B cell (primary cell): ENCODE results near the gene PGAP6. TPM values are rescaled to one million over a fixed set of nuclear protein-coding genes. Genes with fewer than 3 reads are reported as not detected.
A peak's percentile ranks its signal among the peaks of the same experiment; 100 is the strongest.

Experiments used
- ATAC-seq: fragments of 200-7000 bp; cut with Tn5 transposase; one replicate; pipeline ENCODE4 v1.10.0; 2021; ENCODE audit warnings: low read depth, mild to moderate bottlenecking, moderate number of reproducible peaks, moderate library complexity
- CTCF ChIA-PET: fragments of 350-600 bp; sonication (Branson Sonifier 250); formaldehyde crosslinking; loops from one replicate; lab custom pipeline; 2021; ENCODE audit warnings: antibody characterized with exemption, inconsistent platforms; lab: Charles Lee
- POLR2A ChIA-PET: fragments of 350-600 bp; sonication (Branson Sonifier 250); formaldehyde crosslinking; loops from one replicate; lab custom pipeline; 2021; ENCODE audit warnings: antibody characterized with exemption; lab: Charles Lee
- DNase-seq: peaks from one replicate; pipeline ENCODE4 v3.0.0; 2013
- H2AFZ ChIP-seq: 2 replicates; pipeline ENCODE4 v1.6.1; 2012; ENCODE audit warnings: mild to moderate bottlenecking, low read depth, low read length; ENCODE audit not compliant: insufficient read depth, poor library complexity, severe bottlenecking
- H3K27ac ChIP-seq, 2 donors: 1 replicate in 1 of 2; 2 replicates in 1 of 2; pipeline ENCODE4 v1.5.1; 2012 to 2013; ENCODE audit warnings: low read length in 2 of 2, mild to moderate bottlenecking in 2 of 2, moderate library complexity in 1 of 2
- H3K27me3 ChIP-seq, 4 experiments: fragments of 200-600 bp in 1 of 4; sonication (generic) in 1 of 4; replicated peaks in 1 of 4; 1 replicate in 2 of 4; 2 replicates in 2 of 4; pipeline versions ENCODE4 v1.6.1 to v1.7.0; 2013 to 2016; ENCODE audit warnings: low read length in 3 of 4, mild to moderate bottlenecking in 2 of 4, mixed read lengths in 1 of 4, moderate library complexity in 1 of 4; ENCODE audit not compliant: insufficient read depth in 4 of 4, control insufficient read depth in 3 of 4; ENCODE audit errors: control extremely low read depth in 1 of 4
- H3K36me3 ChIP-seq, 2 experiments: replicated peaks in 1 of 2; 1 replicate in 1 of 2; 2 replicates in 1 of 2; pipeline versions ENCODE4 v1.6.1 to v1.7.1; 2013; ENCODE audit warnings: low read length in 1 of 2; ENCODE audit not compliant: insufficient read depth in 2 of 2, control insufficient read depth in 1 of 2; ENCODE audit errors: control extremely low read depth in 1 of 2, extremely low read depth in 1 of 2
- H3K4me1 ChIP-seq, 2 donors: fragments of 200-600 bp in 1 of 2; sonication (generic) in 1 of 2; 1 replicate in 1 of 2; 2 replicates in 1 of 2; pipeline versions ENCODE4 v1.5.1 to v1.6.1; 2013 to 2017; ENCODE audit warnings: low read length in 2 of 2; ENCODE audit not compliant: control insufficient read depth in 2 of 2, insufficient read depth in 2 of 2
- H3K4me2 ChIP-seq: replicated peaks from 2 replicates; pipeline ENCODE3; 2012; ENCODE audit warnings: mild to moderate bottlenecking, low read depth, low read length; ENCODE audit not compliant: poor library complexity, severe bottlenecking
- H3K4me3 ChIP-seq, 5 experiments: fragments of 200-600 bp in 1 of 5; sonication (generic) in 1 of 5; 1 replicate in 3 of 5; 2 replicates in 2 of 5; pipeline versions ENCODE4 v1.5.1 to v1.7.0; 2011 to 2016; ENCODE audit warnings: low read length in 4 of 5, mild to moderate bottlenecking in 4 of 5, low read depth in 2 of 5, control low read depth in 1 of 5, moderate library complexity in 1 of 5; ENCODE audit not compliant: insufficient read depth in 1 of 5; ENCODE audit errors: control extremely low read depth in 1 of 5, extremely low read depth in 1 of 5
- H3K79me2 ChIP-seq: fragments of 200-600 bp; sonication (generic); one replicate; pipeline ENCODE4 v1.6.0; 2016; ENCODE audit warnings: low read length; ENCODE audit not compliant: control insufficient read depth, insufficient read depth
- H3K9ac ChIP-seq: fragments of 200-600 bp; sonication (generic); 2 replicates; pipeline ENCODE4 v1.6.1; 2017; ENCODE audit warnings: mild to moderate bottlenecking, low read length, moderate library complexity
- H3K9me3 ChIP-seq, 3 donors: one replicate each; pipeline versions ENCODE4 v1.6.1 to v1.7.1; 2013; ENCODE audit warnings: low read length in 2 of 3; ENCODE audit not compliant: control insufficient read depth in 2 of 3, insufficient read depth in 1 of 3; ENCODE audit errors: control extremely low read depth in 1 of 3
- H4K20me1 ChIP-seq: 2 replicates; pipeline ENCODE4 v1.6.0; 2012; ENCODE audit warnings: mild to moderate bottlenecking, low read length; ENCODE audit not compliant: insufficient read depth, control insufficient read depth, poor library complexity, severe bottlenecking
- H3K27ac Mint-ChIP-seq: one replicate; pipeline ENCODE4 v1.8.0; 2021; ENCODE audit warnings: mixed read lengths
- H3K27me3 Mint-ChIP-seq: one replicate; pipeline ENCODE4 v1.8.0; 2021; ENCODE audit warnings: mixed read lengths
- H3K4me1 Mint-ChIP-seq: one replicate; pipeline ENCODE4 v1.8.0; 2021; ENCODE audit warnings: mixed read lengths
- H3K4me3 Mint-ChIP-seq: one replicate; pipeline ENCODE4 v1.8.0; 2021; ENCODE audit warnings: mixed read lengths
- H3K9me3 Mint-ChIP-seq: one replicate; pipeline ENCODE4 v1.8.0; 2022; ENCODE audit warnings: mixed read lengths; ENCODE audit not compliant: insufficient read depth
- CTCF ChIP-seq: fragments of 200-600 bp; IDR thresholded peaks from one replicate; pipeline ENCODE4 v1.8.0; 2022; ENCODE audit warnings: antibody characterized with exemption, mild to moderate bottlenecking
- EZH2 ChIP-seq: IDR thresholded peaks from 2 replicates; pipeline ENCODE4 v1.6.1; 2012; ENCODE audit warnings: borderline replicate concordance, low read depth, mild to moderate bottlenecking, moderate library complexity, low read length; ENCODE audit not compliant: insufficient read depth, poor library complexity, severe bottlenecking
- WGBS: methylation state at CpG from one replicate; pipeline ENCODE4 v1.1.5; 2013; ENCODE audit warnings: missing lambda C conversion rate; ENCODE audit not compliant: insufficient coverage; 5-methylcytosine and 5-hydroxymethylcytosine counted together
- intact Hi-C: fragments of 100-400 bp; cut with micrococcal nuclease; formaldehyde crosslinking; loops from one replicate; pipeline ENCODE4 v1.10.0; 2022
- polyA plus RNA-seq: library from polyadenylated mRNA; depleted of rRNA; stranded (reverse); fragments of >200 nt; gene quantifications from 2 replicates; pipeline ENCODE4 v1.2.3, GENCODE V29; 2012
- total RNA-seq, 2 donors: library from RNA; stranded (reverse); fragments of 120-200 nt in 1 of 2; gene quantifications; 1 replicate in 1 of 2; 2 replicates in 1 of 2; pipeline versions ENCODE4 v1.2.3 to v1.2.4, GENCODE V29; 2013 to 2022

PGAP6 gene
- total and polyA plus RNA-seq, 2 donors (not counting 1 experiment from before 2014, with no cell fraction given): 47.4 to 158 TPM

GRCh38 chr16:361872-362701, 19.7 kb downstream of the PGAP6 start:
- ATAC-seq (peak; percentile 89), DNase-seq (peak; percentile 80)
- ChIA-PET CTCF (interaction anchor here (0.6 to 3.6 kb wide), 13 partner anchors 10 to 321 kb away, joined by 3 to 63 read pairs (median 4); partner anchors contain the start of genes FAM234A and LUC7L), POLR2A (interaction anchor here (0.5 to 0.8 kb wide), 3 partner anchors 9 to 288 kb away, joined by 3 to 9 read pairs (median 3); no protein-coding TSS in a partner anchor)
- Histone ChIP-seq H2AFZ (peak overlapping the region; percentile 34), H3K36me3 (peaks cover 0 to 4% of the 10 kb centered on the region in 2 experiments), H3K4me2 (peak overlapping the region; percentile 51), H3K4me1 (peaks cover 0 to 8% of the 10 kb centered on the region in 2 donors), H4K20me1 (no peaks in the 10 kb centered on the region), H3K27me3 (peaks cover 0 to 10% (median 0%) of the 10 kb centered on the region in 4 experiments), H3K4me3 (no peak overlapping the region), H3K9me3 (no peaks in the 10 kb centered on the region), H3K27ac (no peak overlapping the region), H3K9ac (no peak overlapping the region), H3K79me2 (no peaks in the 10 kb centered on the region)
- TF ChIP-seq CTCF (peak; percentile 75), EZH2 (no peak)
- peaks cover 5% of the 10 kb centered on the region for H3K27me3 Mint-ChIP-seq
- no peak overlapping the region for H3K4me3 Mint-ChIP-seq
- H3K4me1 Mint-ChIP-seq: peaks cover 4% of the 10 kb centered on the region
- H3K27ac Mint-ChIP-seq: peak overlapping the region; percentile 13
- no peaks in the 10 kb centered on the region for H3K9me3 Mint-ChIP-seq
- intact Hi-C loops: loop anchor here (1.0 kb wide), 3 partner anchors 245 to 297 kb away; no protein-coding TSS in a partner anchor
- 32% methylated on average over 28 of the region's 30 CpGs for WGBS
